GM21423 (cell line): ENCODE data around the gene UNG.
"Not testable (repeated sequence)": the region's sequence is repeated elsewhere in the genome, so short reads cannot be mapped to it uniquely, and the experiment has no call there.

Experiments
- ATAC-seq: cut with Tn5 transposase; IDR thresholded peaks from one replicate; pipeline ENCODE4 v1.9.1; 2021; ENCODE audit warnings: mild to moderate bottlenecking, moderate library complexity; ENCODE audit not compliant: unreplicated experiment

Gene UNG

GRCh38 chr12:109097435-109098182 lies at the start of gene UNG:
UNG (plus strand) TSS chr12:109097597; CDS start chr12:109097680, 83 bp downstream.
- peak; percentile 87 for ATAC-seq

- ATAC-seq, result not testable (repeated sequence)
Observed at GRCh38 chr12:109048706-109049105, 48.7 kb upstream of the UNG start.

- not testable (repeated sequence) for ATAC-seq
Observed at GRCh38 chr12:109049794-109050193, 47.6 kb upstream of the UNG start.

DNA sequence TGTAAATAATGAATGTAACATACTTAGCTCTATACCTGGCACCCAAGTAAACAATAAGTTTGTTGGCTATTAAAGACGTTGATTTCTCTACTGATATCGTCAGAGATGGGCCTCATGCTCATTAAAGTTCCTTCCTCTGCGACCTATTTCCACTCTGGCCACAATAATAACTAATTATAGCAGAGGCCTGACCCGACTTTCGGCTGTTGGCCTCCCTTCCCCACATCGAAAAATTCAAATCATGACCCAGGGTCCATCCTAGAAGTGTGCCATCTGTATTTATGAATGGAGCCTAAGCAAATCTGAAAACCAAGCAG lies 45.3 kb upstream of the UNG start:
- ATAC-seq, result no peak

DNA sequence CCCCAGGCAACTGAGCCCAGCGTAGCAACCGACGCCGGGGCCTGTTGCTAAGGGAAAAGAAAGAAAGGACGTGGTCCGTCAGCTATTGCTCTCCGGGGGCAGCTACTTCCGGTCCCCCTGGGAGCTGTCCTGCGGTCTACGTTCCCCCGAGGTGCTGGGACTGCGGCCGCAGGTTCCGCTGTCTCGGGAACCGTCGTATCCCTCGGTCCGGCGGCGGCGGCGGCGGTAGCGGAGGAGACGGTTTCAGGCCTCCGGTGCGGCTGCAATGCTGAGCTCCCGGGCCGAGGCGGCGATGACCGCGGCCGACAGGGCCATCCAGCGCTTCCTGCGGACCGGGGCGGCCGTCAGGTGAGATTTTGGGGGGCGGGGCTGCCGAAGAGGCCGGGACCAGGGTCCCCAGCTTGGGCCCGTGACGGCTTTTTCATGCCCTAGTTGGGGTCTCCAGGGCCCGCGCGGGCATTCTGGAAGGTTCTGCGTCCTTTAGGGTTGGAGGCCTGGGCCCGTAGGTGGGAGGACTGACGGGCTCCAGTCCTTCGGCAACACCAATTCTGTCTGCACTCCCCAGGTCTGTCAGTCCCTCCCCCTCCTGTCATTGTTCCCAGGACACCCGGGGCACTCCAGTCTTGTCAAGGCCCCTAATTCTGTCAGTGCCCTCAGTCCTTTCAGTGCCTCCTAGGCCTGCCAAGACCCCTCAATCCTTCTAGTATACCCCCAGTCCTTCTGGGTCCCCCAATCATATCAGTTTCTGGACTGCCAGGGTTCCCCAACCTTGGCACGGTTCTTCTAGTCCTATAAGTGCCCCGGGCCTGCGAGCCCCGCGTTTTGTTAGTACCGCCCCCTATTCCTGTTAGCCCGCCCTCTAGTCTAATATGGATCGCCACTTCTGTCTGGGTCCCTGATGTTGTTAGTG lies 44.7 kb upstream of the UNG start, which contains the start of gene USP30:
Gene USP30 (plus strand): TSS at position 163 of the 910 bp plus-strand sequence. CDS start 103 bp downstream, at position 266.
- peak; percentile 67 for ATAC-seq

DNA sequence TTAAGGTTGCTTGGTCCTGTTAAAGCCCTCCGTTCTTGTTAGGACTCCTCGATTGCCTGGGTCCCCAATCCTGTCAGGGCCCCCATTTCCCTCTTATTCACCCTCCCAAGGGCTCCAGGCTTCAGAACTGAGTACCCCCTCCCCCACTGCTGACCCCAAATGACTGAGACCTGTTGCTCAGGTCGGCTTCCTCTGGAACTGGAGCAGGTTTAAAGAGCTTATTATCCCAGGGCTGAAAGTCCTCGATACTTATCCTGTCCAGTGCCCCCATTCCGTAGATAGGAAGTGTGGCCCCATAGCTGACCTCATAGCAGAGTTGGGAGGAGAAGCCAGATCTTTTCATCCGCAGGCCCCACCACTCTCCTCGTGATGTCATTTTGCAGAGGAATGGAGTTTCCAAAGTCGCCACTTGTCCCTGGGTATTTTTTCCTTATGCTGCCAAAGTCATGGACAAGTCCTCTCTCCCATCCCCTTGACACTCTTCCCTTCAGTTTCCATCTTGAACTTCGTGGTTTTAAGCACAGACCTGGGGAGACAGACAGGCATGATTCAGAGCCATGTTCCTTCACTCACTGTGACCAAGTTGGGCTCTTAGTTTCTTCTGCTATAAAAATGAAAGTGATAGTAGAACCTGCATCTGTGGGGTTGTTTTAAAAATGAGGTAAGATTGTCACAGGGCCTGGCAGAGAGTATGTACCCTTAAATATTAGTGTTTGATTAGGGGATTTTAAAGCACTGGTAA lies 43.8 kb upstream of the UNG start:
- ATAC-seq, result peak; percentile 60

DNA sequence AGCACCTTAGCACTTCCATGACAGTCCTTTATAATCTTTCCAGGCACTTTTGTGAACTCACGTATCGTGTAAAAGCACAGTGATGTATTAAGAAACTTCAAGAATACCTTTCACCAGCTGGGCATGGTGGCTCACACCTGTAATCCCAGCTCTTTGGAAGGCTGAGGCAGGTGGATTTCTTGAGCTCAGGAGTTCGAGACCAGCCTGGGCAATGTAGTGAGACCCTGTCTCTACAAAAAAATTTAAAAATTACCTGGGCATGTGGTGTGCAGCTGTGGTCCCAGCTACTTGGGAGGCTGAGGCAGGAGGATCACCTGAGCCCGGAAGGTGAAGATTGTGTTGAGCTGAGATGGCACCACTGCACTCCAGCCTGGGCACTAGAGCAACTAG lies 43.3 kb upstream of the UNG start:
- ATAC-seq, result not testable (repeated sequence)

DNA sequence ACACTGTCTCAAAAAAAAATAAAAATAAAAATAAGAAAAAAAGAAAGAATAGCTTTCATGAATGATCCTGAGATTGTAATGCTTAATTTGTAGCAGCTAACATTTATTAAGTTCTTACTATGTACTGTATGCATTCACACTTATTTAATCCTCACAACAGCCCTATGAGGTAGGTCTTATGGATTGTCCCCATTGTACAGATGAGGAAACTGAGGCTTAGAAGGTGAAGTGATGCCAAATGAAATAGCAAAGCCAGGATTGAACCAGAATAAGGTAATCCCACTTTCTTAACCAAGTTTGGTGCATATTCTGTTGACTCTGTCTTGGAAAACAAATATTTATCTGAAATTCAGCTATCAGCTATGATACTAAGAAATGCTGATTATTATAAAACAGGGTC lies 42.9 kb upstream of the UNG start:
- no peak for ATAC-seq

- no peak for ATAC-seq
Observed at GRCh38 chr12:109056891-109057290, 40.5 kb upstream of the UNG start.

DNA sequence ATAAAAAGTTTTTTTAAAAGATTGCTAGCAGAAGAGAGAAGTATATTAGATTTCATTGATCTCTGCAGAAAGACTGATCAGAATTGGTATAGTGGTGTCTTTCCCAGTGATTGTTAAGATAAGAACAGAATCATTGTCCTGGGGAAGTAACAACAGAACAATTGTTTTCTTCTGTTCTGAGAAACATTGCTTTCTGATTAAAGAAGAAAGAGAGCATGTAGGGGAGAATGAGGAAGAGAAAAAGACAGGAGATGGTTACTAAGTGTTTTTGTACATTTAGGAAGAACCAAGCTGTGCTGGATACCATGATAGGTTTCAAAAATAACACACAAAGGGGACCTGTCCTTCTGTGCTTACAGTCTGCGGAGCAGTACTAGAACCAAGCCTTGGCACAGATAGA lies 40.0 kb upstream of the UNG start:
- no peak for ATAC-seq

- ATAC-seq, result no peak
Observed at GRCh38 chr12:109058773-109059172, 38.6 kb upstream of the UNG start.

DNA sequence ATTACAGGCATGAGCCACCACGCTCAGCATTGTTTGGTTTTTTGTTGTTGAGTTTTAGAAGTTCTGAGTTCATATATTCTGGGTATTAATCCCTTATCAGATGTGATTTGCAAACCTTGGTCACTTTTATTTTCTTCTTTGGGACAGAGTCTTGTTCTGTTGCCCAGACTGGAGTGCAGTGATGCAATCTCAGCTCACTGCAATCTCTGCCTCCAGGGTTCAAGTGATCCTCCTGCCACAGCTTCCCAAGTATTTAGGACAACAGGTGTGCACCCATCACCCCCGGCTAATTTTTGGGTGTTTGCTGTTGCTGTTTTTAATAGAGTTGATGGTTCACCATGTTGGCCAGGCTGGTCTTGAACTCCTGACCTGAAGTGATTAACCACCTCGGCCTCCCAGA lies 33.3 kb upstream of the UNG start:
- ATAC-seq, result no peak

- no peak for ATAC-seq
Observed at GRCh38 chr12:109065154-109065852, 32.1 kb upstream of the UNG start.

GRCh38 chr12:109065853-109066193 lies 31.6 kb upstream of the UNG start:
- no peak for ATAC-seq

DNA sequence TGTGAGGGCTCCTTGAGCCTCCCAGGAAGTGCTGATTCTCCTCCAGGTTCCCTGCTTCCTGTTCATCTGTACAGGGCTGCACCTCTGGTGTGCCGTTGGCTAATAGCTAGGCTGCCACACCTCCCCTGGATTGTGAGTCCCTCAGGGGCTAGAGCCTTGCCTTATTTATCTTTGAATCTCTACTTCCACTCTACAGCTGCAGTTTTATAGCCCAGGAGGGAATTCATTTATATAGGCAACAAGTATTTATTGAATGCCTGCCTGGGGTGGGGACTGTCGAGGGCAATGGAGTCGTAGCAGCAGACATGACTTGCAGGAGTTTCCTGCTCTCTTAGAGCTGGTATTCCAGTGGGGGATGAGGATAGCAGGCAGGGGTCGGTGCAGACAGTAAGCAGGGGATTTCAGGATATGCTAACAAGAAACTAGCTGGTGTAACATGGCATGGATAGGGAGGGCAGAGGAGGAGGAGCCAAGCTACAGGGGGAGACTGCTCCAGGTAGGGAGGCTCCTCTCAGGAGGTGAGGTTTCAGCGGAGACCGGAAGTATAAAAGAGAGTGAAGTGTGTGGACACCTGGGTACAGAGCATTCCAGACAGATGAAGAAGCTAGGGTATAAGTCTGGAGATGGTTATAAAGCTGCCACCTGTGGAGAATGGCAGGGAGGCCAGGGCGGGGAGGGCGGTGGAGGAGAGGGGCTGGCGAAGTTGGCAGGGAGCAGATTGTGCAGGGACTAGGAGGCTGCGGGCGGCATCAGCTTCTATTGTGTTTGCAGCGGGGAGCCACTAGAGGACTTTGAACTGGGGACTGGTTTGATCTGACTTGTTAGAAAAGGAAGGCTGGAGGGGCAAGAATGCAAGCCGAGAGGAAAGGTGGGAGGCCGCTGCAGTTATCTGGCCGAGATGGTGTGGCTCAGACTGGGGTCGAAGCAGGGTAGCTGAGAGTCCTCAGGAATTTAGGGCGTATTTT lies 27.8 kb upstream of the UNG start:
- ATAC-seq, result no peak

GRCh38 chr12:109074866-109075265 lies 22.5 kb upstream of the UNG start:
- no peak for ATAC-seq

GRCh38 chr12:109082751-109083150 lies 14.6 kb upstream of the UNG start:
- ATAC-seq, result no peak

DNA sequence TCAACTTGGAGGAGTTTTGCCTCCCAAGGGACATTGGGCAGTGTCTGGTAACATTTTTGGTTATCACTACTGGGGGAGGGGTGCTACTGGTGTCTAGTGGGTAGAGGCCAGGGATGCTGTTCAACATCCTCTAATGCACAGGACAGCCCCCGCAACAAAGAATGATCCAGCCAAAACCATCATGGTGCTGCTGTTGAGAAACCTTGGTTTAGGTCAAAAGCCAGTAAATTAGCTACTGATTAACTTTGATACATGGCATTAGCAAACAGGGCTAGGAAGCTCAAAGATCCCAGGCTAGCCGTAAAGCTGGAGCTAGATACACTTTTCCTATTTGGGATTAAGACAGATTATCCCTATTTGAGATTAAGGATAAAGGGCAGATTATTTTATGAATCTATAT lies 13.0 kb upstream of the UNG start:
- ATAC-seq, result no peak

GRCh38 chr12:109085590-109085989 lies 11.8 kb upstream of the UNG start:
- ATAC-seq, result no peak

DNA sequence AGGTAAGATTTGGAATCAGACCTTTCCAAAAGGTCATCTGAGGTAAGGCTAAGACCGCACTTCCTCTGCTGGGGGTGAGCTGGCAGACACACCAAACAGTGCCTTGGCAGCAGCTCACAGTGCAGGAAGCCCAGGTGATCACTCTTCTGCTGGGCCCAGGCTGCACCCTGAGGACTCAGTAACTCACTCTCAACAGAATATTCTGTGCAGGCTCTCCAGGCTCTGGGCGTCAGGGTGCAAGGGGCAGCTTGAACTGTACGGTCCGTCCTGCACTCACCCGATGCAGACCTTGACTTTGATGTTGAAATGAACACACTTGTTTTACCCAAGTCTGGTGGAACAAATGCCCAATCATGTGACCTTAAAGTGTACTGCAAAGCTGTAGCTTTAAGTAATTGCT lies 10.1 kb upstream of the UNG start:
- ATAC-seq, result no peak
